ENCODE results near the gene ASB10.

ASB10 gene

DNA sequence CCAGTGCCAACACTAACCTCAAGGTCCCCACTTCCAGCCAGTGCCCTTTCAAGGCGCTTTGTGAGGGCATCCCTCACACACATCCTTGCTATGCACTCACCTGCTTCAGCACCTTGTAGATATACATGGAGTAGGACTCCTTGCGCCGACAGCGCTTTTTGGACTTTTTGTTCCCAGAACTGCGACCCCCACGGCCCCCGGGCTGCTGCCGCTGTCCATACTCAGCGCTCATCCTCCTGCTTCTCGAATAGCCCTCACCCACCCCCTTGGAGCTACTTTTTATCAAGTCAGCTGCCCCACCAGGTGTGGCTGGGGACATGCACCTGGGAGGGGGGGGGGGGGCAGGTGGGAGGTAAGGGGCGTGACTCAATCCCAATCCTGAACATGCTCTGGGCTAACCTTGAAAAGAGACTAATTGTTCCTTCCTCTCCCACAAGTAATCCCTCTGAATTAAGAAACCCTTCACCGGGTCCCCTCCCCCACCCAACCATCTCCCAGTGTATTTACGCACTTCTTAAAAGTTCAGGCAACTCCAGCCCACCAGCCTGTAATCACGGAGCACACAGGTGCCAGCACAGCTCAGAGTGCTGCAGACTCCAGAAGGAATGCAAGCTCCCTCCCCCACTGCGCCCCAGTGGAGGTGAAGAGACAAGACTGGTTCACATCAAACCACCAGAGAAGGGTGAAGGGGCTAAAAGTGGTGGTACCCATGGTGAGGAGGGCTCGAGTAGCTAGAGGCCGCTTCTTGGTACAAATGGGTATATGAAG lies 23.2 kb upstream of the ASB10 start, which contains the start of gene H2BK1:
TSS of gene H2BK1 (minus strand) at position 402 of the 768 bp plus-strand sequence. CDS start at position 232, 170 bp downstream.
- no peak for DNase-seq

DNA sequence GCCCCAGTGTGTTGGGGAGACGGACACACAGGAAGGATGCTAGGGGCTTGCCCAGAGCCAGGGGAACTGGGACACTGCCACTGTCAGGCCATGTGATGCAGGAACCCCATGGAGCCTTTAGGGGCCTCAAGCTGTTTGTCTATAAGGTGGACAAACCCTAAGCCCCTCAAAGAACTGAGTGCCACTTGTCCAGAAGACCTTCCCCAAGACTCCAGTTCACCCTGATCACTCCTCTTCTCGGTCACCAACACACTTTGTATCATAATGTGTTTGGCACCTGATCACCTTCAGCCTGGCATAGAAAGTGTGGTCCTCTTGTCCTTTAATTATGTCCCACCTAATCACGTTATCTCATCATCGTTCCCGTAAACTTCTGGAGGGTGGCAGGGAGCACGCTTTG lies 22.5 kb upstream of the ASB10 start:
- DNase-seq, result no peak

GRCh38 chr7:151208253-151208862 lies 21.3 kb upstream of the ASB10 start:
- no peak for DNase-seq

- DNase-seq, result no peak
These were observed 20.8 kb upstream of the ASB10 start for GRCh38 chr7:151207804-151208203.

GRCh38 chr7:151207315-151207714 lies 20.3 kb upstream of the ASB10 start:
- DNase-seq, result no peak

DNA sequence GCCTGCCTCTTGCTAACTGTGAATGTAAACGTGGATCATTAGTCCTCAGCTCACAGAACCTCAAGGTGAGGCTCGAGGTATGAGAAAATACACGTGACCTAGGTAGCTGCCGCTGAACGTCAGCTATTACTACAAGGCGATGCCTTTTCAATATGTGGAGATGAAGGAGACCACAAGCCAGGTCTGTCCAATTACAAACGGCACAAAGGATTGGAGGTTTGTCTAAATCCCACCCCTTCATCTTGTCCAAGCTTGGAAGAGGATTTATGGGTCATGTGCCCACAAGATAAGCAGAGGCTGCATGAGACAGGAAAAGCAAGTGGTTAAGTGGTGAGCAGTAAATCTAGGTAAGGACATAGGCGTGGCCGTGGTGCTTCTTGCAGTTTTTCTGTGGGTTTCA lies 19.9 kb upstream of the ASB10 start:
- DNase-seq, result no peak

- no peak for DNase-seq
These were observed 18.7 kb upstream of the ASB10 start for GRCh38 chr7:151205730-151206129.

DNA sequence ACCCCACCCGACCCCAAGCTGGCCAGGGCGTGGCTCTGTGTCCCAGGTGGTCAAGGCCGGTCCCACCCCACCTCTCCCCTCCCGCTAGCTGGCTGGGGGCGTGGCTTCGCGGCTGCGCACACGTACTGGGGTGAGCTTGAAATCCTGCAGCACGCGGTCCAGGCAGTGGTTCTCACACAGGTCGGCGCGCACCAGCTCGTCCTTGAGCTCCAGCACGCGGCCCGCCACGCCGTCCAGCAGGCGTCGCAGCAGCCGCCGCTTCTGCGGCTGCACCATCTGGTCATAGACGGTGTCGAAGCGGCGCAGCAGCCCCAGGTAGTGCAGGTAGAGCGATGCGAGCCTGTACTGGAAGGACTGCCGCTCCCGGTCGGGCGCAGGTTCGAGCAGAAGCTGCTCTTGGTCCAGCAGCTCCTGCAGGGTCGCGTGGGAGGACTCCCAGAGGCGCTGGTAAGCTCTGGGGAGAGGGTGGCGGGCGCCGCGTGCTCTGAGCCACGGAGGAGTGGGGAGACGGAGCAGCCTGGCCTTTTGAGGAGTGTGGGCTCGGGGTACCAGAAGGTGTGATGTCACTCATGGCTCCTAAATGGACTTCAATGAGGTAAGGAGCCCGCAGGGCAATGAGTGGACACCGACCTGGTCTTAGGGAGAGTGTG lies 17.5 kb upstream of the ASB10 start:
- DNase-seq, result no peak

DNA sequence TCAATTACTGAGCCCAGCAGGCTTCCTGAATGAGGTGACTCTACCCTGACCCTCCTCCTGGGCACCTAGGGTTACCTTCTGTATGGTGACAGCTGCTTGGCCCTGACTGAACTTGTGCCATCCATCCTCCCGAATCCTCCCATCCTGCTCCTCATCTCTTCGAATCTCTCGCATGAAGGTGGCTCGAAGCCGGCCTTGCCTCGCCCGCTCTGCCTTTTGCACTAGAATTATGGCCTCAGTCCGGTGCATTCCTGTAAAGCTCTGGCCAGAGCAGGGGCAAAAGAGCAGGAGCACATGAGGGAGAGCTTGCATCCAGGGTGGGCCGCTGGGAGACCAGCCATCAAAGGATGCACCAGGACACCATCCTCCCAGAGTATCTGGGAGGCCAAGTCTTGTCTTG lies 15.8 kb upstream of the ASB10 start:
- no peak for DNase-seq

DNA sequence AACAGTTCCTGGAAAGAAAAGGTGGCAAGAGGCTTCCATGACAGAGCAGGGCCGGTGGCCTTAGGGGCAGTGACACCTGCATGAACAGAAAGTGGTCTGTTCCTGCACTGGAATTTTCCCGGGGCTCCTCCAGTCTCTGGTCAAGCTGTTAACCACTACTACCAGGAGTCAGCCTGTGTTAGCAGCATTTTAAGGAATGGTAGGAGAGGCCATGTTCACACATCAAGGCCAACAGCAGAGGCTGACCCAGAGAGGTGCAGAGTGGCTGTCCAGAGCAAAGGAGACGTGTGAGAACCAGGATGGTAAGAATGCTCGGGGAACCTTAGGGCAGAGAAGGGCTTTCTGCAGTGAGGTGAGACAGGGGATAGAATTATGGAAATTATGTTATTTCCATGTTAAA lies 14.7 kb upstream of the ASB10 start:
- DNase-seq, result no peak

GRCh38 chr7:151201344-151201743 lies 14.3 kb upstream of the ASB10 start:
- no peak for DNase-seq

DNA sequence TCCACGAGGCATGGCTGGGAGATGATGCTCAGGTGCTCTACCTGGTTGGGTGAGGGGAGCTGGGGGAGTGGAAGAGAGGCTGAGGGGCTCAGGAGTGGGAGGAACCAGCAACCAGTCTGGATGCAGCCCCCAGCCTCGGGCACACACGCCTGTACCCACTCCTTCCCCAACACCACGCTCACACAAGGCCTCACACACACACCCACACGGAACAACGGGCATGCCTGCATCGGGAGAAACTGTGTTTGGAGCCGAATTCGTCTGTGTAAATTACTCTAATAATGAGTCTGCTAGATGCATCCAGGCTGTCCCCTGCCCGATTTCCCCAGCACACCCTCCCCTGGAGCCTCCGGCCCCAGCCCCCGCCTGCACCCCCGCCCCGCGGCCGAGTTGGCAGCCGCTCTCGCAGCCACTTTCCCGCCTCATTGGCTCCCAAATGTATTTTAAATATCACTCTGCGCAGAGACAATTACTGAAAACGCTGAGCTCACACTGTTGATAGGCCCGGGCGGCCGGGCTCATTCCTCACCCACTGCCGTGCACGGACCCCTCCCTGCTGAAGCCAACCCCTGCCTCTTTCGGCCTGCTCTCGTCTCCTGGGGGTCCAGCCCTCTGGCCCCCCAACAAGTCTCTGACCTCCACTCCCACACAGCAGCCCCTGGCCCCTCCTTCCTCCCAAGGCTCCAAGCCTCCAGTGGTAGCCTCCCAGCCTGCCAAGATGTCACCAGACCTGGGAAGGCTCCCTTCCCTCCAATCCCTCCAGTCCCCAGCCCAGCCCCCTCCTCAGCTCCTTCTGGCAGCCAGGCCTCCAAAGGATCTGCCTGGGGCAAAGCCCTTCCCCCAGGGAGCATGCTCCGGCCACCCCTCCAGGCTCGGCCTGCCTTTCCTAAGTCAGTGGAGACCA lies 12.1 kb upstream of the ASB10 start:
- DNase-seq, result no peak

GRCh38 chr7:151197932-151198331 lies 10.9 kb upstream of the ASB10 start:
- no peak for DNase-seq

DNA sequence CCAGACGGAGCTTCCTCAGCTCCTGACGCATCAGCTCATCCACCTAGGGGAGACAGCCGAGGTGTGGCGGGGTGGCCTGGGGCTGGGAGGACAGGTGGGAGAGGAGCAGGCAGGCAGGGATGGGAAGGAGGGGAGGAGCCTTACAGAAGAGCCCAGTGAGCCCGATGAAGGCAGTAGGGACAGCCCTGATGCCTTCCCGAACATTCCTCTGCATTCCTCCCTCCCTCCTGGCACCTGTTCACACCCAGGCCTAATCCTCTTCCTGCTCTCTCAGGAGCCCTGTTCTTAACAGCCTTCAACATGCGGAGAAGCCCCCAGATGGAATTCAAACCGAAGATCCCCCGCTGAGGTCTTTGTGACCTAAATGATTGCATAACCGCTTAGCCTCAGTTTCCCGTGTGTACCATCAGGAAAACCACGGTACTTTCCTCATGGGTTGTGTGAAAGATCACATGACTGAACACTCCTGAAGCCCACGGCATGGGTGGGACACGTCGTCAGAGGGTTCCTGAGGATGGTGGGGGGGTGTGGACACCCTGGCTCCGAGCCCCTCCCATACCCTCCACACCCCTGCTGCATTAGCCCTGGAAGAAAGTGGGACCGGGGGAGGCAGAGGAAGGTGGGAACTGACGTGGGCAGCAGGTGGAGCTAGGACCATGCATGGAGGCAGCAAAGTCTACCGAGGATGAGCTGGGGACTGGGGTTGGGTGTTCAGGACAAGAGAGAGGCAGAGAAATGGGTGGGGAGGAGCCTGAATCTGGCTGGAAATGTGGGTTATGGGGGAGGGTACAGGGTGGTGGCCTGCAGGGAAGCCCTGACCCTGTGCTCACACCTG lies 8.8 kb upstream of the ASB10 start:
- DNase-seq, result no peak

- DNase-seq, result no peak
These were observed 7.1 kb upstream of the ASB10 start for GRCh38 chr7:151194188-151194587.

- DNase-seq, result no peak
These were observed 6.3 kb upstream of the ASB10 start for GRCh38 chr7:151193203-151193978.

DNA sequence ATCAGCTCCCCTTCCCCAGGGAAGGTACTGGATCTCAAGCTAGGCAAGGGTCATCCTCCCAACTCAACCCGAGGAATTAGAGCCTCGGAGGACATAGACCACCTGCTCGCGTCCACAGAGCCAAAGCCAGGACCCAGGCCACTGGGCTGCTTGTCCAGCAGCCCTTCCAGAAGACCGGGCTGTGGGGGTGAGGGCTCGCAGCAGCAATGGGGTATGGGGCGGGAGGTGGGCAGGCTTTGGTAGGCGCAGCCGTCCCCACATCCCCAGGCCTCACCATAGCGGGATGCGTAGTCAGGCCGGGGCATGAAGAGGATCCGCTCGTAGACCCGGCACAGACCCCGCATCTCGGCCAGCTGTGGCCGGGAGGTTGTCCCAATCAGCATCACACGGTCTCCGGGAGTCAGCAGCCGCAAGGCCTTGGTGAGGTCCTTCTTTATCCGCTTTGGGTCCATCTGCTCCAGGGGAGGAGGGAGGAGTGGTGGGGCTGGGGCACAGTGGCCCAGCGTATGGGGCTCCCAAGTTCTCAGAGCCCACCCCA lies 5.0 kb upstream of the ASB10 start:
- no peak for DNase-seq

GRCh38 chr7:151191544-151191943 lies 4.5 kb upstream of the ASB10 start:
- DNase-seq, result no peak

GRCh38 chr7:151189038-151189437 lies 2.0 kb upstream of the ASB10 start:
- no peak for DNase-seq

DNA sequence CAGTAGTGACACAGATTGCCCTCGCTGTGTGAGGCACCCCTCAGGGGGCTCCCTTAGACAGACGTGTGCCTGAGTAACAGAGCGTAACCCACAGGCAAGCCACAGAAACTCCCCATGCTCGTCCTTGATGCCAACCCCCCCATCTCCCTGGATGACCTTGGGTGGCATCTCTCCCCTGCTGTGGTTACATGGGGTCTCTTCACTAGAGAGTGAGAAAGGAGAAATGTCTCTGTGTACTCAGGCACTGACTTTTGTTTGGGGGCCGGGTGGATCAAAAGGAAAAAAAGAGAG lies 1.1 kb upstream of the ASB10 start:
- DNase-seq, result no peak

Data from activated gamma-delta T cell (primary cell).